ENCODE measurements around the gene C6orf47.

- no peak for TF ChIP-seq CTCF (IDR thresholded peaks at IDR 0.05; ENCODE audit: low read depth, low read length)
- no peak for TF ChIP-seq EZH2phosphoT487 (IDR thresholded peaks at IDR 0.05; ENCODE audit: low read depth)
Observed at GRCh38 chr6:31622684-31623091, 37.9 kb downstream of the C6orf47 start.
